HCT116 (cell line): Measurements from ENCODE around the gene TSC1. TPM values are rescaled to one million over a fixed set of nuclear protein-coding genes. Genes with fewer than 3 reads are reported as not detected.

Experiments used
- ATAC-seq: fragments of 200-7000 bp; cut with Tn5 transposase; 2 replicates; pipeline ENCODE4 v1.9.1; 2020; ENCODE audit warnings: mild to moderate bottlenecking, moderate library complexity
- Bru-seq: library from RNA; stranded (reverse); fragments of 400-500 nt; gene quantifications from one replicate; lab custom pipeline; 2021; lab: Mats Ljungman, UMichigan
- BruChase-seq, 2 experiments: library from RNA; stranded (reverse); fragments of 400-500 nt; gene quantifications; one replicate each; lab custom pipeline; 2021; lab: Mats Ljungman, UMichigan
- BruUV-seq: library from RNA; stranded (reverse); fragments of 400-500 nt; replicated peaks from 2 replicates; lab custom pipeline; 2021; lab: Mats Ljungman, UMichigan
- CTCF ChIA-PET: fragments of 300-600 bp; sonication (Branson Sonifier 250); formaldehyde crosslinking; loops from one replicate; lab custom pipeline; 2021; ENCODE audit warnings: antibody characterized with exemption; lab: Charles Lee
- POLR2A ChIA-PET: fragments of 300-600, 350-600 bp; sonication (Branson Sonifier 250); formaldehyde crosslinking; loops from one replicate; lab custom pipeline; 2021; ENCODE audit warnings: antibody characterized with exemption; lab: Charles Lee
- RAD21 ChIA-PET, 2 experiments: fragments of 300-600 bp; sonication (Branson Sonifier 250); formaldehyde crosslinking; loops; one replicate each; lab custom pipeline; 2023; ENCODE audit warnings: low total read pairs in 2 of 2; ENCODE audit not compliant: uncharacterized antibody in 2 of 2, unreplicated experiment in 2 of 2, low non-redundant PET in 1 of 2; lab: Charles Lee
- DNase-seq: peaks from one replicate; pipeline ENCODE4 v3.0.0-alpha.2; 2010; ENCODE audit warnings: low read depth, low spot score
- H2AFZ ChIP-seq: fragments of 200-600 bp; shearing (Covaris generic), sonication (generic); 2 replicates; pipeline ENCODE4 v1.6.1; 2017; ENCODE audit warnings: low read depth, mixed run types, mixed read lengths, antibody characterized with exemption, low read length; ENCODE audit not compliant: poor library complexity, severe bottlenecking
- H3K27ac ChIP-seq: 2 replicates; pipeline ENCODE4 v1.5.1; 2012; ENCODE audit warnings: low read depth, low read length
- H3K27me3 ChIP-seq: fragments of 200-600 bp; sonication (generic); 2 replicates; pipeline ENCODE4 v1.6.1; 2016; ENCODE audit warnings: mixed run types, low read length, mixed read lengths; ENCODE audit not compliant: insufficient read depth
- H3K36me3 ChIP-seq, 2 experiments: fragments of 200-500 bp in 1 of 2; fragments of 200-600 bp in 1 of 2; sonication (Bioruptor generic) in 1 of 2; sonication (generic) in 1 of 2; 2 replicates each; pipeline versions ENCODE4 v1.5.1 to v1.6.1; 2014 to 2016; ENCODE audit warnings: low read length in 2 of 2, inconsistent platforms in 1 of 2, mixed read lengths in 1 of 2, mixed run types in 1 of 2; ENCODE audit not compliant: insufficient read depth in 2 of 2, control insufficient read depth in 1 of 2
- H3K4me1 ChIP-seq, 2 experiments: fragments of 200-600 bp in 1 of 2; sonication (generic) in 1 of 2; 2 replicates each; pipeline versions ENCODE4 v1.5.1 to v1.6.1; 2012 to 2017; ENCODE audit warnings: low read length in 2 of 2, inconsistent platforms in 1 of 2, mild to moderate bottlenecking in 1 of 2, mixed read lengths in 1 of 2, mixed run types in 1 of 2, moderate library complexity in 1 of 2; ENCODE audit not compliant: insufficient read depth in 2 of 2, control insufficient read depth in 1 of 2
- H3K4me2 ChIP-seq: fragments of 200-600 bp; sonication (generic); 2 replicates; pipeline ENCODE4 v1.6.1; 2017; ENCODE audit warnings: mixed run types, low read length, mixed read lengths
- H3K4me3 ChIP-seq, 2 experiments: fragments of 200-600 bp in 1 of 2; sonication (generic) in 1 of 2; replicated peaks in 1 of 2; 2 replicates each; pipeline ENCODE4 v1.5.1; 2011 to 2016; ENCODE audit warnings: low read length in 2 of 2, control low read depth in 1 of 2, low read depth in 1 of 2, mild to moderate bottlenecking in 1 of 2, mixed read lengths in 1 of 2, mixed run types in 1 of 2
- H3K79me2 ChIP-seq: fragments of 200-600 bp; sonication (generic); 2 replicates; pipeline ENCODE4 v1.6.1; 2017; ENCODE audit warnings: mild to moderate bottlenecking, mixed run types, low read length, moderate library complexity, mixed read lengths; ENCODE audit not compliant: insufficient read depth
- H3K9ac ChIP-seq: fragments of 200-600 bp; sonication (generic); 2 replicates; pipeline ENCODE4 v1.6.1; 2016; ENCODE audit warnings: low read length, mixed read lengths
- H3K9me2 ChIP-seq: fragments of 200-600 bp; sonication (generic), shearing (Covaris generic); 2 replicates; pipeline ENCODE4 v1.6.1; 2017; ENCODE audit warnings: mixed run types, mild to moderate bottlenecking, moderate library complexity; ENCODE audit not compliant: insufficient read depth
- H3K9me3 ChIP-seq, 2 experiments: fragments of 200-500 bp in 1 of 2; fragments of 200-600 bp in 1 of 2; sonication (Bioruptor generic) in 1 of 2; sonication (generic) in 1 of 2; 2 replicates each; pipeline ENCODE4 v1.6.1; 2014 to 2017; ENCODE audit warnings: low read length in 2 of 2, mixed read lengths in 2 of 2, inconsistent platforms in 1 of 2, low read depth in 1 of 2, mild to moderate bottlenecking in 1 of 2, mixed run types in 1 of 2, moderate library complexity in 1 of 2; ENCODE audit not compliant: control insufficient read depth in 1 of 2, insufficient read depth in 1 of 2
- H4K20me1 ChIP-seq: fragments of 200-600 bp; sonication (generic), shearing (Covaris generic); 2 replicates; pipeline ENCODE4 v1.6.1; 2017; ENCODE audit warnings: mixed run types, mild to moderate bottlenecking, moderate library complexity; ENCODE audit not compliant: insufficient read depth
- EGR1 ChIP-seq: IDR thresholded peaks from 2 replicates; pipeline ENCODE4 v1.6.1; 2012; ENCODE audit warnings: low read depth
- ELF1 ChIP-seq: IDR thresholded peaks from 2 replicates; pipeline ENCODE4 v1.6.1; 2012; ENCODE audit warnings: low read depth, borderline replicate concordance
- JUND ChIP-seq: IDR thresholded peaks from 2 replicates; pipeline ENCODE4 v1.6.1; 2012
- MAX ChIP-seq: IDR thresholded peaks from 2 replicates; pipeline ENCODE4 v1.6.1; 2012
- POLR2A ChIP-seq: IDR thresholded peaks from 2 replicates; pipeline ENCODE4 v1.7.0; 2011; ENCODE audit warnings: borderline replicate concordance; ENCODE audit not compliant: insufficient read depth, insufficient read length; ENCODE audit errors: extremely low read depth
- POLR2AphosphoS5 ChIP-seq: IDR thresholded peaks from 2 replicates; pipeline ENCODE4 v1.6.1; 2011; ENCODE audit warnings: mild to moderate bottlenecking, low read depth, low read length, moderate library complexity
- REST ChIP-seq: IDR thresholded peaks from 2 replicates; pipeline ENCODE4 v1.6.1; 2012; ENCODE audit warnings: low read depth
- SP1 ChIP-seq: IDR thresholded peaks from 2 replicates; pipeline ENCODE4 v1.6.1; 2012; ENCODE audit warnings: low read depth
- SRF ChIP-seq: IDR thresholded peaks from 2 replicates; pipeline ENCODE4 v1.6.1; 2012; ENCODE audit warnings: low read depth
- YY1 ChIP-seq: IDR thresholded peaks from 2 replicates; pipeline ENCODE4 v1.6.1; 2011; ENCODE audit warnings: low read length, low read depth, moderate library complexity, mild to moderate bottlenecking; ENCODE audit not compliant: insufficient replicate concordance; ENCODE audit errors: extremely low read depth
- ZFX ChIP-seq: fragments of 450-650 bp; IDR thresholded peaks from 2 replicates; pipeline ENCODE4 v1.6.1; 2017
- ZNF274 ChIP-seq: fragments of 200-500 bp; sonication (Bioruptor generic); IDR thresholded peaks from 2 replicates; pipeline ENCODE4 v1.6.1; 2014; ENCODE audit warnings: mild to moderate bottlenecking, low read depth, low read length, inconsistent platforms
- intact Hi-C: fragments of 100-400 bp; cut with micrococcal nuclease; formaldehyde crosslinking; loops from 2 replicates; pipeline ENCODE4 v1.10.0; 2022
- long read RNA-seq: library from polyadenylated mRNA; unstranded; transcript quantifications from one replicate; pipeline ENCODE4 v2.0.0, GENCODE V29; 2021; ENCODE audit not compliant: unreplicated experiment
- polyA plus RNA-seq: library from polyadenylated mRNA; unstranded; fragments of >200 nt; gene quantifications from 2 replicates; pipeline ENCODE4 v1.2.1, GENCODE V29; 2012; ENCODE audit warnings: missing spikeins
- total RNA-seq: library from RNA; stranded (reverse); gene quantifications from one replicate; pipeline ENCODE4 v1.2.1, GENCODE V29; 2021; ENCODE audit not compliant: unreplicated experiment
- TF ChIP-seq, protein P1 (sequence below): IDR thresholded peaks from 2 replicates; pipeline ENCODE4 v1.6.1; 2012
- TF ChIP-seq, protein P2 (sequence below): IDR thresholded peaks from 2 replicates; pipeline ENCODE4 v1.6.1; 2011; ENCODE audit warnings: mild to moderate bottlenecking, low read length, moderate library complexity; ENCODE audit not compliant: insufficient replicate concordance; ENCODE audit errors: extremely low read depth

TSC1 gene
- total RNA-seq, result 34.5 TPM
- polyA plus RNA-seq, result 14.6 and 15.2 TPM in 2 replicates
- Bru-seq, nascent RNA, result percentile 70 among the genes with signal in this experiment
- BruChase-seq, experiment 1, labeled RNA remaining after a 6-hour chase, result percentile 79 among the genes with signal in this experiment
- BruChase-seq, experiment 2, labeled RNA remaining after a 2-hour chase, result percentile 80 among the genes with signal in this experiment
- long read RNA-seq, partial matches to known transcripts, result 2 of 19 reads
- long read RNA-seq, other reads (novel, unspliced or antisense), result 16 of 19 reads

- no peaks in the 10 kb centered on the region for H3K36me3 ChIP-seq
- H3K79me2 ChIP-seq, result peaks cover 41% of the 10 kb centered on the region
- H3K9me3 ChIP-seq, result no peaks in the 10 kb centered on the region
- no peaks in the 10 kb centered on the region for H3K27me3 ChIP-seq
- no TSS peak for BruUV-seq
- H3K4me1 ChIP-seq, result peaks cover 7 to 30% of the 10 kb centered on the region in 2 experiments; a peak in 3 of 4 replicates
- H3K27ac ChIP-seq, result peak within 1 kb of the TSS; percentile 87
- H3K9me2 ChIP-seq, result no peaks in the 10 kb centered on the region
- TF ChIP-seq REST (no peak), SP1 (peak; percentile 83), ZNF274 (no peak), JUND (peak; percentile 45; the same call in 1 of the 2 replicates), MAX (peak; percentile 52), ZFX (peak; percentile 19; the same call in 1 of the 2 replicates), POLR2A (peak; percentile 15), ELF1 (no peak), SRF (no peak; the same call in 1 of the 2 replicates), POLR2AphosphoS5 (peak; percentile 63), YY1 (peak; percentile 98), EGR1 (peak; percentile 76)
- TF ChIP-seq, protein P1, sequence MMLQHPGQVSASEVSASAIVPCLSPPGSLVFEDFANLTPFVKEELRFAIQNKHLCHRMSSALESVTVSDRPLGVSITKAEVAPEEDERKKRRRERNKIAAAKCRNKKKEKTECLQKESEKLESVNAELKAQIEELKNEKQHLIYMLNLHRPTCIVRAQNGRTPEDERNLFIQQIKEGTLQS, result no peak
- TF ChIP-seq, protein P2, sequence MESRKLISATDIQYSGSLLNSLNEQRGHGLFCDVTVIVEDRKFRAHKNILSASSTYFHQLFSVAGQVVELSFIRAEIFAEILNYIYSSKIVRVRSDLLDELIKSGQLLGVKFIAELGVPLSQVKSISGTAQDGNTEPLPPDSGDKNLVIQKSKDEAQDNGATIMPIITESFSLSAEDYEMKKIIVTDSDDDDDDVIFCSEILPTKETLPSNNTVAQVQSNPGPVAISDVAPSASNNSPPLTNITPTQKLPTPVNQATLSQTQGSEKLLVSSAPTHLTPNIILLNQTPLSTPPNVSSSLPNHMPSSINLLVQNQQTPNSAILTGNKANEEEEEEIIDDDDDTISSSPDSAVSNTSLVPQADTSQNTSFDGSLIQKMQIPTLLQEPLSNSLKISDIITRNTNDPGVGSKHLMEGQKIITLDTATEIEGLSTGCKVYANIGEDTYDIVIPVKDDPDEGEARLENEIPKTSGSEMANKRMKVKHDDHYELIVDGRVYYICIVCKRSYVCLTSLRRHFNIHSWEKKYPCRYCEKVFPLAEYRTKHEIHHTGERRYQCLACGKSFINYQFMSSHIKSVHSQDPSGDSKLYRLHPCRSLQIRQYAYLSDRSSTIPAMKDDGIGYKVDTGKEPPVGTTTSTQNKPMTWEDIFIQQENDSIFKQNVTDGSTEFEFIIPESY, result no peak
- peak within 1 kb of the TSS; percentile 92 for H3K4me2 ChIP-seq
- ATAC-seq (peak; percentile 86), DNase-seq (peak; percentile 86)
- ChIA-PET CTCF (interaction anchor here (0.7 to 1.1 kb wide), 3 partner anchors 78 to 300 kb away, joined by 3 read pairs; no protein-coding TSS in a partner anchor), POLR2A (interaction anchor here (1.6 kb wide), 1 partner anchor 86 kb away, joined by 3 read pairs; the partner anchor contains the start of gene GTF3C5), RAD21 (interaction anchor here in 1 of 2 experiments (0.7 kb wide), 1 partner anchor 573 kb away, joined by 8 read pairs; no protein-coding TSS in a partner anchor)
- peak within 1 kb of the TSS; percentile 22 for H2AFZ ChIP-seq
- peak within 1 kb of the TSS; percentile 93 for H3K9ac ChIP-seq
- peak within 1 kb of the TSS; percentile 93 to 95 for H3K4me3 ChIP-seq
- intact Hi-C loops, result no loop called here
- no peaks in the 10 kb centered on the region for H4K20me1 ChIP-seq
Measured at GRCh38 chr9:132944294-132945185, at the start of gene TSC1. Gene TSC1, minus strand, starts transcription at chr9:132944616. Its CDS starts 15,744 bp downstream, at chr9:132928872.
